ENCODE measurements around the gene ANO2. TPM values are rescaled to one million over a fixed set of nuclear protein-coding genes. Genes with fewer than 3 reads are reported as not detected.

ANO2 gene
- total RNA-seq, 2 donors from 2014 or later: 14.3 to 28.5 TPM

DNA sequence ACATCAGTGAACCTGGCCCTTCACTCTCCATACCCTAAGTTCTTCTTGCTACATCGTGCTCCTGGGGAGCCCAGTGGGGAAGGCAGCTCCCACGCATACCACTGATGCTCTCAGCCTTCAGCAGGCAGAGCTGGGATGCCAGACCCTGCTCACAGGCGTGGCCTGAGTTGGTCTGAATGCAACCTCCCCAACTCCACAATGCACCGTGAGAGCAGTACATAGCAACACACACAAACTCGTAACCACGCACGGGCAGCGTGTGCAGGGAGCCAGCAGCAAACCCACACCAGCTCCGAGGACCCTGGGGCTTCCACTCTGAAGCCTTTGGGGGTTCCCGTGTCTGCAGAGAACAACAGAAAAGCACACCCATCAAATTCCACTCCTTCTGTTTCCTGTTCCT, 37.3 kb downstream of the ANO2 start:
- H3K9ac ChIP-seq (ENCODE audit: extremely low read depth, low read length, poor library complexity, severe bottlenecking): no peak overlapping the region
- H3K4me3 ChIP-seq (ENCODE audit: low read length): no peak overlapping the region
- Mint-ChIP-seq H3K27ac (no peak overlapping the region), H3K36me3 (ENCODE audit: low read depth) (peaks cover 15% of the 10 kb centered on the region), H3K27me3 (ENCODE audit: insufficient read depth) (no peaks in the 10 kb centered on the region), H3K9me3 (no peaks in the 10 kb centered on the region), H3K4me1 (peaks cover 18% of the 10 kb centered on the region), H3K4me3 (no peak overlapping the region)
- 87 to 90% methylated on average over 7 to 10 of the region's 10 CpGs for WGBS, 2 experiments (ENCODE audit: insufficient coverage in 1 of 2, insufficient read length in 1 of 2)
- no peaks in the 10 kb centered on the region for H3K9me3 ChIP-seq (ENCODE audit: control insufficient read depth, low read length)
- H3K27me3 ChIP-seq (ENCODE audit: control insufficient read depth, insufficient read depth, low read length, poor library complexity, severe bottlenecking): no peaks in the 10 kb centered on the region
- H3K27ac ChIP-seq (ENCODE audit: low read depth, low read length): no peak overlapping the region
- TF ChIP-seq, protein P1, sequence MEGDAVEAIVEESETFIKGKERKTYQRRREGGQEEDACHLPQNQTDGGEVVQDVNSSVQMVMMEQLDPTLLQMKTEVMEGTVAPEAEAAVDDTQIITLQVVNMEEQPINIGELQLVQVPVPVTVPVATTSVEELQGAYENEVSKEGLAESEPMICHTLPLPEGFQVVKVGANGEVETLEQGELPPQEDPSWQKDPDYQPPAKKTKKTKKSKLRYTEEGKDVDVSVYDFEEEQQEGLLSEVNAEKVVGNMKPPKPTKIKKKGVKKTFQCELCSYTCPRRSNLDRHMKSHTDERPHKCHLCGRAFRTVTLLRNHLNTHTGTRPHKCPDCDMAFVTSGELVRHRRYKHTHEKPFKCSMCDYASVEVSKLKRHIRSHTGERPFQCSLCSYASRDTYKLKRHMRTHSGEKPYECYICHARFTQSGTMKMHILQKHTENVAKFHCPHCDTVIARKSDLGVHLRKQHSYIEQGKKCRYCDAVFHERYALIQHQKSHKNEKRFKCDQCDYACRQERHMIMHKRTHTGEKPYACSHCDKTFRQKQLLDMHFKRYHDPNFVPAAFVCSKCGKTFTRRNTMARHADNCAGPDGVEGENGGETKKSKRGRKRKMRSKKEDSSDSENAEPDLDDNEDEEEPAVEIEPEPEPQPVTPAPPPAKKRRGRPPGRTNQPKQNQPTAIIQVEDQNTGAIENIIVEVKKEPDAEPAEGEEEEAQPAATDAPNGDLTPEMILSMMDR (conservative IDR thresholded peaks at IDR 0.05): no peak
- DNase-seq: peak; percentile 43
- no peaks in the 10 kb centered on the region for H3K4me1 ChIP-seq (ENCODE audit: control insufficient read depth, insufficient read depth, low read length)
- H3K36me3 ChIP-seq (ENCODE audit: control insufficient read depth, insufficient read depth, low read length): no peaks in the 10 kb centered on the region

DNA sequence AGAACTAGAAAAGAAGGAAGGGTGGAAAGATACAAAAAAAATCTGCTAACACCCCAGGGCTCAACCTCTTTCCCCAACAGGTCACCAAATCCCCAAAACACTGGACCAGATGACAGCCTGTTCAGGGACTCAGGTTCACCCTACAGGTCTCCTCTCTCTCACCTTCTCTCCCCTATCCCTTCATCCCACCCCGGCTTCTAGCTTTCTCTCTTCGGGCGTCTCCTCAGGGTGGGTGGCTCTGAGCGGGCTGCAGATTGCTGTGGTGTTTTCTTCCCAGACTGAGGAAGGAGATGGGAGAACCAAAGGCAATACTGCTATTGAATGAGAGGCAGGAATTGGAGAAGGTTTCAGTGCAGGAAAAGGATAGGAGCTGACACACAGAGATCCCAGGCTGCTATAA, 39.3 kb downstream of the ANO2 start:
- H3K9me3 ChIP-seq (ENCODE audit: control insufficient read depth, low read length): no peaks in the 10 kb centered on the region
- H3K9me3 Mint-ChIP-seq: no peaks in the 10 kb centered on the region
- no peak overlapping the region for H3K27ac Mint-ChIP-seq
- H3K27ac ChIP-seq (ENCODE audit: low read depth, low read length): no peak overlapping the region
- peaks cover 22% of the 10 kb centered on the region for H3K4me1 Mint-ChIP-seq
- no peaks in the 10 kb centered on the region for H3K27me3 Mint-ChIP-seq (ENCODE audit: insufficient read depth)
- H3K36me3 Mint-ChIP-seq (ENCODE audit: low read depth): peaks cover 24% of the 10 kb centered on the region
- 95% methylated on average over 4 of the region's 4 CpGs; no CpG with 5 or more reads in 1 of the 2 experiments for WGBS, 2 experiments (ENCODE audit: insufficient coverage in 1 of 2, insufficient read length in 1 of 2)
- H3K4me1 ChIP-seq (ENCODE audit: control insufficient read depth, insufficient read depth, low read length): no peaks in the 10 kb centered on the region
- no peaks in the 10 kb centered on the region for H3K36me3 ChIP-seq (ENCODE audit: control insufficient read depth, insufficient read depth, low read length)
- TF ChIP-seq, protein P1 (conservative IDR thresholded peaks at IDR 0.05): no peak
- no peak overlapping the region for H3K4me3 Mint-ChIP-seq
- H3K4me3 ChIP-seq (ENCODE audit: low read length): no peak overlapping the region
- no peak overlapping the region for H3K9ac ChIP-seq (ENCODE audit: extremely low read depth, low read length, poor library complexity, severe bottlenecking)
- H3K27me3 ChIP-seq (ENCODE audit: control insufficient read depth, insufficient read depth, low read length, poor library complexity, severe bottlenecking): no peaks in the 10 kb centered on the region
- peak; percentile 31 for DNase-seq

DNA sequence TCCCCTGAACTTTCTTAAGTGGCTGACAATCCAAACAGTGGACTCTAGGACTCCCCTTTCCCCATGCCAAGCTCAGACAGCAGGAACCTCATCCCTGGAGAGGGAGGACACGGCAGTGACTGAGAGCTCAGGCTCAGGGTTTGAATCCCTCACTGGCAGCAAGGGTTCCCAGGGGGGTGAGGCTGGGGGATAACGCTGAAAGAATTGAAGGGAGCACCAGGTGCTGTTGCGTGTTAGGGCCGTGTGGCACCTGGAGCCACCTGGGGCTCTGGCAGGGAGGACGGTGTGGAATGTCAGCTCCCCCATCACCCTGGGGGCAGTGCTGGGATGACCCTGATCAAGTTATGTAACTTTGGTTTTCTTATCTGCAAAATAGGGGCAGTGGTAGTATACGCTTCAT, 40.1 kb downstream of the ANO2 start:
- H3K27me3 Mint-ChIP-seq (ENCODE audit: insufficient read depth): no peaks in the 10 kb centered on the region
- Histone ChIP-seq H3K36me3 (ENCODE audit: control insufficient read depth, insufficient read depth, low read length) (no peaks in the 10 kb centered on the region), H3K4me1 (ENCODE audit: control insufficient read depth, insufficient read depth, low read length) (no peaks in the 10 kb centered on the region), H3K9ac (ENCODE audit: extremely low read depth, low read length, poor library complexity, severe bottlenecking) (no peak overlapping the region), H3K4me3 (ENCODE audit: low read length) (no peak overlapping the region), H3K27ac (ENCODE audit: low read depth, low read length) (no peak overlapping the region), H3K27me3 (ENCODE audit: control insufficient read depth, insufficient read depth, low read length, poor library complexity, severe bottlenecking) (no peaks in the 10 kb centered on the region), H3K9me3 (ENCODE audit: control insufficient read depth, low read length) (no peaks in the 10 kb centered on the region)
- H3K9me3 Mint-ChIP-seq: no peaks in the 10 kb centered on the region
- no peak overlapping the region for H3K4me3 Mint-ChIP-seq
- H3K27ac Mint-ChIP-seq: peak overlapping the region; percentile 73
- TF ChIP-seq, protein P1 (conservative IDR thresholded peaks at IDR 0.05): no peak
- WGBS, 2 experiments (ENCODE audit: insufficient coverage in 1 of 2, insufficient read length in 1 of 2): 84 to 100% methylated on average over 4 to 5 of the region's 6 CpGs
- peaks cover 28% of the 10 kb centered on the region for H3K36me3 Mint-ChIP-seq (ENCODE audit: low read depth)
- DNase-seq: no peak
- peaks cover 22% of the 10 kb centered on the region for H3K4me1 Mint-ChIP-seq

All from endodermal cell (in vitro differentiated cells).